GM12878 (cell line): Measurements from ENCODE around the gene GPR18. TPM values are rescaled to one million over a fixed set of nuclear protein-coding genes. Genes with fewer than 3 reads are reported as not detected.

Source experiments
- ATF7 ChIP-seq: fragments of 450-650 bp; IDR thresholded peaks from 2 replicates; pipeline ENCODE4 v1.6.1; 2016; ENCODE audit warnings: low read depth, mild to moderate bottlenecking
- BMI1 ChIP-seq: fragments of 450-650 bp; IDR thresholded peaks from 2 replicates; pipeline ENCODE4 v1.6.1; 2016; ENCODE audit warnings: mild to moderate bottlenecking, moderate library complexity, borderline replicate concordance
- CHD2 ChIP-seq: IDR thresholded peaks from 2 replicates; pipeline ENCODE4 v1.6.1; 2011; ENCODE audit warnings: low read depth, low read length, improper control_type of control experiment, borderline replicate concordance
- CHD4 ChIP-seq: fragments of 200-600 bp; sonication (generic); IDR thresholded peaks from 2 replicates; pipeline ENCODE4 v1.6.1; 2016; ENCODE audit warnings: mild to moderate bottlenecking
- CREB1 ChIP-seq: IDR thresholded peaks from 2 replicates; pipeline ENCODE4 v1.6.1; 2012; ENCODE audit warnings: low read depth, mild to moderate bottlenecking, inconsistent platforms
- FOS ChIP-seq: IDR thresholded peaks from 3 replicates; pipeline ENCODE4 v1.6.1; 2011; ENCODE audit warnings: borderline replicate concordance; ENCODE audit not compliant: insufficient read length; ENCODE audit errors: extremely low read depth
- FOXK2 ChIP-seq: fragments of 450-650 bp; IDR thresholded peaks from 2 replicates; pipeline ENCODE4 v1.6.1; 2017; ENCODE audit warnings: mild to moderate bottlenecking, moderate library complexity
- FOXM1 ChIP-seq: IDR thresholded peaks from 2 replicates; pipeline ENCODE4 v1.6.1; 2012; ENCODE audit warnings: low read depth, mild to moderate bottlenecking, inconsistent platforms, low read length, moderate library complexity
- IKZF1 ChIP-seq: fragments of 450-650 bp; conservative IDR thresholded peaks from 2 replicates; pipeline ENCODE4 v1.6.1; 2017; ENCODE audit warnings: antibody characterized with exemption, mild to moderate bottlenecking
- MTA3 ChIP-seq: IDR thresholded peaks from 2 replicates; pipeline ENCODE4 v1.6.1; 2012; ENCODE audit warnings: low read length, inconsistent platforms, borderline replicate concordance
- NFYA ChIP-seq: IDR thresholded peaks from 2 replicates; pipeline ENCODE4 v1.6.1; 2011; ENCODE audit warnings: low read depth, mild to moderate bottlenecking, low read length, improper control_type of control experiment, borderline replicate concordance
- PAX5 ChIP-seq: IDR thresholded peaks from 2 replicates; pipeline ENCODE4 v1.6.1; 2011; ENCODE audit warnings: low read depth, low read length, borderline replicate concordance
- RAD51 ChIP-seq: fragments of 450-650 bp; IDR thresholded peaks from 2 replicates; pipeline ENCODE4 v1.6.1; 2016; ENCODE audit warnings: moderate library complexity, mild to moderate bottlenecking, inconsistent platforms
- RCOR1 ChIP-seq: conservative IDR thresholded peaks from 2 replicates; pipeline ENCODE4 v1.6.1; 2012; ENCODE audit warnings: low read depth, low read length, improper control_type of control experiment
- RUNX3 ChIP-seq: IDR thresholded peaks from 2 replicates; pipeline ENCODE4 v1.6.1; 2012; ENCODE audit warnings: low read length, inconsistent platforms
- TAF1 ChIP-seq: IDR thresholded peaks from 2 replicates; pipeline ENCODE4 v1.6.1; 2011; ENCODE audit warnings: mild to moderate bottlenecking, low read depth, low read length, borderline replicate concordance
- TCF7 ChIP-seq: IDR thresholded peaks from 2 replicates; pipeline ENCODE4 v1.6.1; 2014; ENCODE audit warnings: antibody characterized with exemption, borderline replicate concordance
- WRNIP1 ChIP-seq: IDR thresholded peaks from 2 replicates; pipeline ENCODE4 v1.6.1; 2011; ENCODE audit warnings: low read depth, low read length, improper control_type of control experiment, borderline replicate concordance
- YBX1 ChIP-seq: fragments of 450-650 bp; IDR thresholded peaks from 2 replicates; pipeline ENCODE4 v1.6.1; 2016; ENCODE audit warnings: antibody characterized with exemption
- ZNF217 ChIP-seq: fragments of 450-650 bp; IDR thresholded peaks from 2 replicates; pipeline ENCODE4 v1.6.1; 2017; ENCODE audit warnings: antibody characterized with exemption, mild to moderate bottlenecking
- ZZZ3 ChIP-seq: IDR thresholded peaks from 2 replicates; pipeline ENCODE4 v1.6.1; 2011; ENCODE audit warnings: low read depth; ENCODE audit not compliant: control insufficient read depth, insufficient read length
- polyA plus RNA-seq, 11 experiments: library from polyadenylated mRNA; depleted of rRNA in 4 of 11; unstranded in 6 of 11; stranded (reverse) in 5 of 11; fragments of >200 nt; fragmentation: Nextera tagmentation in 4 of 11; fragmentation: Illumina TruSeq in 1 of 11; extraction: Ambion mirVana in 4 of 11; extraction: Trizol in 1 of 11; gene quantifications; 1 replicate in 1 of 11; 2 replicates in 10 of 11; pipeline versions ENCODE4 v1.2.1 to v1.2.3, GENCODE V29; 2011 to 2016; ENCODE audit warnings: inconsistent platforms in 2 of 11, missing spikeins in 2 of 11, low read depth in 1 of 11
- total RNA-seq, 4 experiments: library from RNA; depleted of rRNA in 3 of 4; stranded (reverse); fragments of >200 nt in 3 of 4; fragmentation: Illumina TruSeq in 1 of 4; extraction: Trizol in 1 of 4; gene quantifications; 2 replicates each; pipeline versions ENCODE4 v1.2.1 to v1.2.3, GENCODE V29; 2013 to 2021
- TF ChIP-seq, protein P1 (sequence below): IDR thresholded peaks from 2 replicates; pipeline ENCODE4 v1.6.1; 2011; ENCODE audit warnings: mild to moderate bottlenecking, low read depth, low read length, moderate library complexity; ENCODE audit not compliant: insufficient replicate concordance
- TF ChIP-seq, protein P2 (sequence below): fragments of 450-650 bp; IDR thresholded peaks from 2 replicates; pipeline ENCODE4 v1.6.1; 2018; ENCODE audit warnings: borderline replicate concordance, mild to moderate bottlenecking; ENCODE audit not compliant: partially characterized antibody
- TF ChIP-seq, protein P3 (sequence below): fragments of 450-650 bp; IDR thresholded peaks from 2 replicates; pipeline ENCODE4 v1.6.1; 2017; ENCODE audit warnings: borderline replicate concordance
- TF ChIP-seq, protein P4 (sequence below): fragments of 450-650 bp; IDR thresholded peaks from 2 replicates; pipeline ENCODE4 v1.6.1; 2016; ENCODE audit warnings: mild to moderate bottlenecking

Gene GPR18
- total and polyA plus RNA-seq, 10 of the 15 experiments (the other 5 are each of a cell fraction or from before 2014, with no cell fraction given) = 3.3 to 12.9 (median 5.2) TPM

DNA sequence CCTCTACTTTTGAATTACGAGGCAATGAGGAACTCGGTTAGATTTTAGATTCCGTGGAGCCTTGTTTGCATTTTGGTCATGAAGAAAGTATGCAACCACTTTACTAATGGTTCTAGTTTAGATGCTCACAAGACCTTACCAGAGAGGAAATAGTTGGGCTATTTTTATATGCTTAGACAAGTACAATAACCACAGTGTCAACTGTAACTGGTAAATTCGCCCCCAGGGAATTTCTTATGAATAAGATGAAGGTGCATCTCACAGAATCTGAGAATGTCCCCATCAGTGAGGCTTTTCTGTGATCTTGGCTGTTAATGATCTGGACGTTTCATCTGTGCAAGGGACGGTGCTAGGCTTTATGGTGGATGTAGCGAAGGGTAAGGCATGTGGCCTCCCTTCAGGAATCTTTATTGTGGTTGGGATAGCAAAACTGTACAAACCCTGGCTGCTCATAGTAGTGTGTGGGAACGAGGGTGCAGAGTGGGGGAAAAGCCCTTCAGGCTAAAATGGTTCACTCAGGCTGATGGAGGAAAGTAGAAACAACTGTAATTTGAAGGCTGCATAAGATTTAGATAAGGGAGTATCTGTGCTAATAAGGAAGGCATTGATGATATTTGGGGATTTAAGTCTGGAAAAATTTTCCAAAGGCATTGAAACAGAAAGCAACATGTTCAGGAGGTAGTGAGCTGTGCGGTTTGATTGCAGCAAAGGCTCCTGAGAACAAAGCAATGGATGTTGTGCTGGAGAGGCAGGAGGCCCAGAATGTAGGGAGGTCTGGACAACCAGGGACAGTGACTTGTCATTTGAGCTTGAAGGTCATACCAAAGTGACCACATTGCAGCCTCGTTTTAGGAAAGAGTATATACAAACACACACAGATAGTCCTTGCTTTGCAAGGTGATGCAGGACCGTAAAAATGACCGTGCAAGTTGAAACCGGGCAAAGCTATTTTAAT lies 29.2 kb downstream of the GPR18 start (continued):
- TF ChIP-seq, protein P1, sequence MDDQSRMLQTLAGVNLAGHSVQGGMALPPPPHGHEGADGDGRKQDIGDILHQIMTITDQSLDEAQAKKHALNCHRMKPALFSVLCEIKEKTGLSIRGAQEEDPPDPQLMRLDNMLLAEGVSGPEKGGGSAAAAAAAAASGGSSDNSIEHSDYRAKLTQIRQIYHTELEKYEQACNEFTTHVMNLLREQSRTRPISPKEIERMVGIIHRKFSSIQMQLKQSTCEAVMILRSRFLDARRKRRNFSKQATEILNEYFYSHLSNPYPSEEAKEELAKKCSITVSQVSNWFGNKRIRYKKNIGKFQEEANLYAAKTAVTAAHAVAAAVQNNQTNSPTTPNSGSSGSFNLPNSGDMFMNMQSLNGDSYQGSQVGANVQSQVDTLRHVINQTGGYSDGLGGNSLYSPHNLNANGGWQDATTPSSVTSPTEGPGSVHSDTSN = no peak
- TF ChIP-seq CREB1 (peak; percentile 55), RAD51 (peak; percentile 90), PAX5 (peak; percentile 79; the same call in 1 of the 2 replicates), MTA3 (peak; percentile 96), BMI1 (peak; percentile 78), YBX1 (0 out of 2 replicates have a peak, but pooled peaks have one; percentile 73), IKZF1 (peak; percentile 90), WRNIP1 (no peak), CHD4 (no peak), FOXM1 (peak; percentile 97), ZZZ3 (no peak), FOS (no peak), ZNF217 (peak; percentile 100), TCF7 (peak; percentile 69; the same call in 1 of the 2 replicates), TAF1 (no peak), FOXK2 (no peak), RUNX3 (peak; percentile 99), NFYA (no peak), RCOR1 (peak; percentile 94; the same call in 1 of the 2 replicates), ATF7 (peak; percentile 91), CHD2 (peak; percentile 58; the same call in 1 of the 2 replicates)
- TF ChIP-seq, protein P2, sequence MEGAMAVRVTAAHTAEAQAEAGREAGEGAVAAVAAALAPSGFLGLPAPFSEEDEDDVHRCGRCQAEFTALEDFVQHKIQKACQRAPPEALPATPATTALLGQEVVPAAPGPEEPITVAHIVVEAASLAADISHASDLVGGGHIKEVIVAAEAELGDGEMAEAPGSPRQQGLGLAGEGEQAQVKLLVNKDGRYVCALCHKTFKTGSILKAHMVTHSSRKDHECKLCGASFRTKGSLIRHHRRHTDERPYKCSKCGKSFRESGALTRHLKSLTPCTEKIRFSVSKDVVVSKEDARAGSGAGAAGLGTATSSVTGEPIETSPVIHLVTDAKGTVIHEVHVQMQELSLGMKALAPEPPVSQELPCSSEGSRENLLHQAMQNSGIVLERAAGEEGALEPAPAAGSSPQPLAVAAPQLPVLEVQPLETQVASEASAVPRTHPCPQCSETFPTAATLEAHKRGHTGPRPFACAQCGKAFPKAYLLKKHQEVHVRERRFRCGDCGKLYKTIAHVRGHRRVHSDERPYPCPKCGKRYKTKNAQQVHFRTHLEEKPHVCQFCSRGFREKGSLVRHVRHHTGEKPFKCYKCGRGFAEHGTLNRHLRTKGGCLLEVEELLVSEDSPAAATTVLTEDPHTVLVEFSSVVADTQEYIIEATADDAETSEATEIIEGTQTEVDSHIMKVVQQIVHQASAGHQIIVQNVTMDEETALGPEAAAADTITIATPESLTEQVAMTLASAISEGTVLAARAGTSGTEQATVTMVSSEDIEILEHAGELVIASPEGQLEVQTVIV = no peak
- TF ChIP-seq, protein P3, sequence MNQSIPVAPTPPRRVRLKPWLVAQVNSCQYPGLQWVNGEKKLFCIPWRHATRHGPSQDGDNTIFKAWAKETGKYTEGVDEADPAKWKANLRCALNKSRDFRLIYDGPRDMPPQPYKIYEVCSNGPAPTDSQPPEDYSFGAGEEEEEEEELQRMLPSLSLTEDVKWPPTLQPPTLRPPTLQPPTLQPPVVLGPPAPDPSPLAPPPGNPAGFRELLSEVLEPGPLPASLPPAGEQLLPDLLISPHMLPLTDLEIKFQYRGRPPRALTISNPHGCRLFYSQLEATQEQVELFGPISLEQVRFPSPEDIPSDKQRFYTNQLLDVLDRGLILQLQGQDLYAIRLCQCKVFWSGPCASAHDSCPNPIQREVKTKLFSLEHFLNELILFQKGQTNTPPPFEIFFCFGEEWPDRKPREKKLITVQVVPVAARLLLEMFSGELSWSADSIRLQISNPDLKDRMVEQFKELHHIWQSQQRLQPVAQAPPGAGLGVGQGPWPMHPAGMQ = no peak
- TF ChIP-seq, protein P4, sequence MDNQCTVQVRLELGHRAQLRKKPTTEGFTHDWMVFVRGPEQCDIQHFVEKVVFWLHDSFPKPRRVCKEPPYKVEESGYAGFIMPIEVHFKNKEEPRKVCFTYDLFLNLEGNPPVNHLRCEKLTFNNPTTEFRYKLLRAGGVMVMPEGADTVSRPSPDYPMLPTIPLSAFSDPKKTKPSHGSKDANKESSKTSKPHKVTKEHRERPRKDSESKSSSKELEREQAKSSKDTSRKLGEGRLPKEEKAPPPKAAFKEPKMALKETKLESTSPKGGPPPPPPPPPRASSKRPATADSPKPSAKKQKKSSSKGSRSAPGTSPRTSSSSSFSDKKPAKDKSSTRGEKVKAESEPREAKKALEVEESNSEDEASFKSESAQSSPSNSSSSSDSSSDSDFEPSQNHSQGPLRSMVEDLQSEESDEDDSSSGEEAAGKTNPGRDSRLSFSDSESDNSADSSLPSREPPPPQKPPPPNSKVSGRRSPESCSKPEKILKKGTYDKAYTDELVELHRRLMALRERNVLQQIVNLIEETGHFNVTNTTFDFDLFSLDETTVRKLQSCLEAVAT = peak; percentile 69
